Thyroid gland (tissue), 4 donors: ENCODE data around the gene BAG1. TPM values are rescaled to one million over a fixed set of nuclear protein-coding genes. Genes with fewer than 3 reads are reported as not detected.

ENCODE experiments used
- DNase-seq, 2 donors: peaks; one replicate each; pipeline ENCODE4 v3.0.0-alpha.2; 2019
- H3K27ac ChIP-seq, 3 donors: fragments of 200-600 bp; sonication (generic); 1 replicate in 2 of 3; 2 replicates in 1 of 3; pipeline ENCODE4 v1.5.1; 2016 to 2019; ENCODE audit warnings: mild to moderate bottlenecking in 1 of 3, moderate library complexity in 1 of 3
- H3K27me3 ChIP-seq: fragments of 200-600 bp; sonication (generic); one replicate; pipeline ENCODE4 v1.5.1; 2019
- H3K36me3 ChIP-seq, 2 donors: fragments of 200-600 bp; sonication (generic); one replicate each; pipeline ENCODE4 v1.5.1; 2016 to 2019
- H3K4me1 ChIP-seq, 2 donors: fragments of 200-600 bp; sonication (generic); one replicate each; pipeline ENCODE4 v1.5.1; 2017 to 2019
- H3K4me3 ChIP-seq, 3 donors: fragments of 200-600 bp; sonication (generic); replicated peaks in 1 of 3; 1 replicate in 2 of 3; 2 replicates in 1 of 3; pipeline ENCODE4 v1.5.1; 2016; ENCODE audit warnings: mild to moderate bottlenecking in 1 of 3
- H3K9me3 ChIP-seq: fragments of 200-600 bp; sonication (generic); one replicate; pipeline ENCODE4 v1.5.1; 2017
- CTCF ChIP-seq, 6 experiments: fragments of 200-600 bp in 3 of 6; fragments of 450-650 bp in 3 of 6; sonication (generic) in 3 of 6; IDR thresholded peaks; one replicate each; pipeline ENCODE4 v1.5.1; 2016 to 2019; ENCODE audit warnings: antibody characterized with exemption in 6 of 6, mild to moderate bottlenecking in 2 of 6, inconsistent platforms in 1 of 6, moderate library complexity in 1 of 6
- POLR2A ChIP-seq, 2 donors: fragments of 450-650 bp; IDR thresholded peaks; one replicate each; pipeline ENCODE4 v1.6.1; 2017; ENCODE audit warnings: antibody characterized with exemption in 2 of 2, mild to moderate bottlenecking in 2 of 2, moderate library complexity in 1 of 2
- WGBS, 2 donors: methylation state at CpG; one replicate each; pipeline ENCODE4 v1.1.5; 2017; 5-methylcytosine and 5-hydroxymethylcytosine counted together
- intact Hi-C: fragments of 100-400 bp; cut with DNase I; formaldehyde crosslinking; loops from one replicate; pipeline ENCODE4 v1.15.1; 2023
- total RNA-seq, 4 donors: library from RNA; depleted of rRNA; stranded (reverse); fragments of >200 nt; gene quantifications; one replicate each; pipeline ENCODE4 v1.2.3, GENCODE V29; 2016

The BAG1 gene
- total RNA-seq, 4 donors from 2014 or later: 72.0 to 135 (median 99.3) TPM

GRCh38 chr9:33285502-33285901, 21.0 kb upstream of the BAG1 start:
- intact Hi-C loops: loop anchor here (10.0 kb wide), 1 partner anchor 179 kb away; no protein-coding TSS in a partner anchor

GRCh38 chr9:33277484-33277883, 13.0 kb upstream of the BAG1 start:
- no peaks in the 10 kb centered on the region for H3K4me1 ChIP-seq
- no peaks in the 10 kb centered on the region for H3K9me3 ChIP-seq
- H3K4me3 ChIP-seq: no peak overlapping the region
- 96 to 98% methylated on average over 4 of the region's 4 CpGs for WGBS, 2 donors
- intact Hi-C loops: no loop called here
- H3K27me3 ChIP-seq: no peaks in the 10 kb centered on the region
- H3K27ac ChIP-seq: no peak overlapping the region
- peaks cover 73 to 82% of the 10 kb centered on the region in 2 donors for H3K36me3 ChIP-seq
- no peak for TF ChIP-seq CTCF (IDR thresholded peaks at IDR 0.05)
- DNase-seq: no peak

More at GRCh38 chr9:33285502-33285901, 21.0 kb upstream of the BAG1 start:
- 89 to 91% methylated on average over 5 of the region's 5 CpGs for WGBS, 2 donors
- H3K9me3 ChIP-seq: no peaks in the 10 kb centered on the region
- peaks cover 6 to 8% of the 10 kb centered on the region in 2 donors for H3K4me1 ChIP-seq
- H3K27me3 ChIP-seq: no peaks in the 10 kb centered on the region
- TF ChIP-seq CTCF (IDR thresholded peaks at IDR 0.05) (no peak), POLR2A (IDR thresholded peaks at IDR 0.05) (no peak)
- H3K27ac ChIP-seq: no peak overlapping the region
- no peak overlapping the region for H3K4me3 ChIP-seq
- no peak for DNase-seq
- H3K36me3 ChIP-seq: peaks cover 17 to 20% of the 10 kb centered on the region in 2 donors

- no peak overlapping the region for H3K27ac ChIP-seq
- 96 to 98% methylated on average over 2 of the region's 2 CpGs for WGBS, 2 donors
- no peak for DNase-seq
- H3K4me1 ChIP-seq: no peaks in the 10 kb centered on the region
- TF ChIP-seq CTCF (IDR thresholded peaks at IDR 0.05) (no peak), POLR2A (IDR thresholded peaks at IDR 0.05) (no peak)
- no peaks in the 10 kb centered on the region for H3K9me3 ChIP-seq
- intact Hi-C loops: no loop called here
- H3K4me3 ChIP-seq: no peak overlapping the region
- H3K36me3 ChIP-seq: peaks cover 69 to 70% of the 10 kb centered on the region in 2 donors
- no peaks in the 10 kb centered on the region for H3K27me3 ChIP-seq
Observed at GRCh38 chr9:33273972-33274328, 9.4 kb upstream of the BAG1 start.

- H3K36me3 ChIP-seq: peaks cover 65 to 68% of the 10 kb centered on the region in 2 donors
Observed at GRCh38 chr9:33273266-33273971, 8.9 kb upstream of the BAG1 start.

More at GRCh38 chr9:33273266-33273971, 8.9 kb upstream of the BAG1 start:
- intact Hi-C loops: no loop called here
- H3K4me3 ChIP-seq: no peak overlapping the region
- no peaks in the 10 kb centered on the region for H3K4me1 ChIP-seq
- 85 to 90% methylated on average over 3 of the region's 3 CpGs for WGBS, 2 donors
- DNase-seq: no peak
- H3K27me3 ChIP-seq: no peaks in the 10 kb centered on the region
- H3K27ac ChIP-seq: no peak overlapping the region
- H3K9me3 ChIP-seq: no peaks in the 10 kb centered on the region
- no peak for TF ChIP-seq POLR2A (IDR thresholded peaks at IDR 0.05)
- TF ChIP-seq CTCF (IDR thresholded peaks at IDR 0.05): no peak
